ENCODE results near the gene EFEMP2.

The EFEMP2 gene

GRCh38 chr11:65884716-65885092 is 12.1 kb upstream of the EFEMP2 start:
- peak; percentile 82 for DNase-seq

GRCh38 chr11:65883786-65884715 is 11.5 kb upstream of the EFEMP2 start:
- DNase-seq, result no peak

GRCh38 chr11:65883058-65883761 is 10.6 kb upstream of the EFEMP2 start:
- no peak for DNase-seq

- no peak for DNase-seq
Measured at GRCh38 chr11:65882120-65883057, 9.8 kb upstream of the EFEMP2 start.

DNA sequence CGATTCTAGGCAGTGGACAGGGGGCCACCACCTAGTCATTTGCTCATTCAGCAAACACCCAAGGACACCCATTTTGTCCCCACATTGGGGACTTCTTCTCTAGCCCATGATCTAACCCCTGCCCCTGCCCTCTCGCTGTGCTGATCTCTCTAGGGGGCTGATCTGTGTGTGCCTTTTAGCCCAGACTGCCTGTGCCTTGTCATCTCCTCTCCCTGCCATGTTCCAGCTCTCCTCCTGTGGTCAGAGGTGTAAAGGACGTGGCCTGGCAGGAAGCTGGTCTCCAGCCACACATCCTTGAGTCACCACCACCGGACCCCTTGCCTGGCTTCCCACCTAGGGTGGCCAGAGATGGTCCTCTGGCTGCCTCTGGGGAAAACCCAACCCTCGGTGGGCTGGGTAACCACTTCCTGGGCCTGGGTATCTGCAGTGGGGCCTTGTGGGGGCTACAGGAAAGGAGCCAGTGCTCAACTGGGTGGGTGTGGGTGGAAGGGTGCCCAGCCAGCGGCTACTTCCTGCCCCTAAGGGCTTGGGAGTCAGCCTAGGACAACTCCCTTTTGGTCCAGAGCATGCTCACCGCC is 8.3 kb upstream of the EFEMP2 start:
- DNase-seq, result no peak

DNA sequence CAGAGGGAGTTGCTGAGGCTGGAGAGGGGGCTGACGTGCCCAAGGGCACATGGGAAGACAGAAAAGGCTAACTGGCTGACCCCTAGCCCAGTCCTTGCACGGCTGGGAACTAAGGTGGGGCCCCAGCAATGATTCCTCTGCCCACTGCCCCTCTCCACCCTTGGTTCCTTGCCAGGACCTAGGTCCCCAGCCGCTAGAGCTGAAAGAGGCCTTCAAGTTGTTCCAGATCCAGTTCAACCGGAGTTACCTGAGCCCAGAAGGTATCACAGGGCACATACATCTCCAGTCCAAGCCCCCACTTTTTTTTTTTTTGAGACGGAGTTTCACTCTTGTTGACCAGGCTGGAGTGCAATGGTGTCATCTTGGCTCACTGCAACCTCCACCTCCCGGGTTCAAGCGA is 7.4 kb upstream of the EFEMP2 start:
- no peak for DNase-seq

DNA sequence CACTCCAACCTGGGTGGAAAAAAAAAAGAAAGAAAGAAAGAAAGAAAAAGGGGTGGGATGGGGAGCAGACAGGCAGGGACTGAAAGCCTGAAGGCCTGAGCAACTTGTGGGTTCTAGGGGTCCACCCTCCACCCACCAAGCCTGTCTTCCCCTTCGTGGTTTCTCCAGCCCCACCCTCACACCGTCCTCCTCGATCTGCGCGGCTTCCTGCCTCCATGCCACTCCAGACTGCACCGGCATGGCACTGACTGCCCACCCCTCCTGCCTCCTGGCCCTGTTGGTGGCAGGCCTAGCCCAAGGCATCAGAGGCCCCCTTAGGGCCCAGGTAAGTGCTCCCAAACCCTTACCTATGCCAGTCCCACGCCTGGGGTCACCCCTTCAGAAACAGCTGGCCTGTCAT is 7.0 kb upstream of the EFEMP2 start, which contains the start of gene CTSW:
CTSW (plus strand) TSS at position 221 of the 400 bp plus-strand sequence; CDS start at position 239, 18 bp downstream.
- DNase-seq, result peak; percentile 56

GRCh38 chr11:65873318-65874156 is 937 bp upstream of the EFEMP2 start:
- DNase-seq, result peak; percentile 96

- DNase-seq, result no peak
Measured at GRCh38 chr11:65871811-65872548, 620 bp downstream of the EFEMP2 start.

- no peak for DNase-seq
Measured at GRCh38 chr11:65870706-65871681, 1.6 kb downstream of the EFEMP2 start.

- no peak for DNase-seq
Measured at GRCh38 chr11:65870307-65870658, 2.3 kb downstream of the EFEMP2 start.

GRCh38 chr11:65869643-65870306 is 2.8 kb downstream of the EFEMP2 start:
- no peak for DNase-seq

- DNase-seq, result no peak
Measured at GRCh38 chr11:65868907-65869306, 3.7 kb downstream of the EFEMP2 start.

DNA sequence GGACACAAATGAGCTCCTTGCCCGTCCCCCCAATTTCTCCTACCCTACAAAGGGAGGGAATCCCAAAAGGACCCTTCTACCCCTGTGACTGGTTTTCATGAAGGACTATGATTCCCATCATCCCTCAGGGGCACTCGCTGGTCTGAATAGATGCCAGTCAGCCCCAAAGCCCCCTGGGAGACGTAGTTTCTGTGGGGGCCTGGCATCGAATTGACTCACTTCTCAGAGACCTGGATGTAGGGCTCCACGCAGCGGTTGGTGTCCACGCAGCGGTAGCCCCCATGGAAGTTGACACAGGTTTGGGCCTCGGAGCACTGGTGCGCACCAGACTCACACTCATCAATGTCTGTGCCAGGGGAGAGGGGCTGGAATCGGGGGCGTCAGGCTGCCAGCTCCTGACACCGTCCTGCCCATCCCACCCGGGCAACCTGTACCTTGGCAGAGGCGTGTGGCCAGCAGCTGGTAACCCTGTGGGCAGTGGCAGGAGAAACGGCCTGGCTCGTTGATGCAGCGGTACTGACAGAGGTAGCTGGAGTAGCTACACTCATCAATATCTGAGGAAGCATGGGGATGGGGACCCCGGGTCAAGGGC is 4.4 kb downstream of the EFEMP2 start:
- DNase-seq, result no peak

- DNase-seq, result no peak
Measured at GRCh38 chr11:65867284-65868071, 5.1 kb downstream of the EFEMP2 start.

DNA sequence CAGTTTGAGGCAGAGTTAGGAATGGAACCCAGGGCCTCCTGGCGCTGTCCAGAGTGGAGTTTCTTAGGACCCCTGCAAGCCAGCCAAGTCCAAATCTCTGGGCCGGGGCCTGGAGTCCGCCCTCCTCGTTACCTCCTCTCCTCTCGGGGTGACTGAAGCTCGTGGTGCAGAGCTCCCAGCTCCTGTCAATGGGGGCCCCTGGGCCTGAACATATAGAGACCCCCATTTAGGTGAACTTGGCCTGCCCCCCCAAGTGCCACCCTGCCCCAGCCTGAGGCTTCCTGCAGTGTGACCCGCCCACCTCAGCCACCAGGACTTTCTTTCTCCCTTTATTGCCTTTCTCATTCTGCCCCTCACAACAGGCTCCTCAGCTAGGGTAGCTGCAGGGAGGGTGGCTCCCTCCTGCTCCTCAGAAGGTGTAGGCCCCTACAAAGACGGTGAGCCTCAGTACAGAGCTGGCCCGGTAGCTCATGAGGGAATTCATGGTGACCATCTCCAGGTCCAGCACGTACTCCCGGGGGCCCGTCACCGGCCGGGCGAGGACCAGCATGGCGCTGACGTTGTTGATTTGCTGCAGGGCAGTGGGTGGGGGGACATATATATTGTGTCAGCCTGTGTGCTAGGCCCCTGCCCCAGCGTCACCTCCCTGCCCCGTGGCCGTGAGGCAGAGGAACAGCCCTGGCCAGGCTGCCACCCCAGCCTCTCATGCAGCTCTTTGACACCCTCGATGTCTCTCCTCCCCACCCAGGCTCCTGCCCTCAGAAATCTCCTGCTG is 5.9 kb downstream of the EFEMP2 start:
- DNase-seq, result no peak
